ENCODE results near the gene SLC25A43. TPM values are rescaled to one million over a fixed set of nuclear protein-coding genes. Genes with fewer than 3 reads are reported as not detected.
"Not testable (repeated sequence)": the region's sequence is repeated elsewhere in the genome, so short reads cannot be mapped to it uniquely, and the experiment has no call there.

Gene SLC25A43
- 20.3 TPM for total RNA-seq

DNA sequence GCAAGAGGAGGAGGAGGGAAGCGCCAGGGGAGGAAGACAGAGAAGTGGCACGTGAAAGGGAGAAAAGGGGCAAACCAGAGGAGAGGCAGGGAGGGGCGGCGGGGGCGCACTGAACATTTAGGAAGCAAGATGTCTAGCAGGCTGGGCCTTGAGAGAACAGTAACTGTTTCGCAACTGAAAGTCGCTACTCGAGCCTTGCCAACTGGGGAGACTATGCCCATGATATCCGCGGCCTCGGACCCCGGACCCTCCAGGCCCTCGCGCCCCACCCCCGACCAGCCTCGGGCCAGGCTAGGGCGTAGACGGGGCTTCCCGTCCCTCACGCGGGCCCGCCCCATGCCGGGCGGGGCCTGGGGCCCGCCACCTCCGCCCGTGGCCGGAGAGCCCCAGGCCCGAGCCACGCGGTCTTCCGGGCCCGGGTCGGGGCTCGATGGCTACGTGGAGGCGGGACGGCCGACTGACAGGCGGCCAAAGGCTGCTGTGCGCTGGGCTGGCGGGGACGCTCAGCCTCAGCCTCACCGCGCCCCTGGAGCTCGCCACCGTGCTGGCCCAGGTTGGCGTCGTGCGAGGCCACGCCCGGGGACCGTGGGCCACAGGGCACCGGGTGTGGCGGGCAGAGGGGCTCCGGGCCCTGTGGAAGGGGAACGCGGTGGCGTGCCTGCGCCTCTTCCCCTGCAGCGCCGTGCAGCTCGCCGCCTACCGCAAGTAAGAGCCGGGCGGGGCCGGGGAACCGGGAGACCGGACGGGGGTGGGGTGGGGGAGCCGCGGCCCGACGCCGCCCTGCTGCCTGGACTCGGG lies at the start of gene SLC25A43:
Gene SLC25A43 (plus strand): TSS at position 363 of the 798 bp plus-strand sequence. CDS start 68 bp downstream, at position 431.
- DNase-seq (ENCODE audit: low spot score): peak; percentile 64
- intact Hi-C loops (cut with DNase I): no loop called here
- peak; percentile 91 for ATAC-seq

DNA sequence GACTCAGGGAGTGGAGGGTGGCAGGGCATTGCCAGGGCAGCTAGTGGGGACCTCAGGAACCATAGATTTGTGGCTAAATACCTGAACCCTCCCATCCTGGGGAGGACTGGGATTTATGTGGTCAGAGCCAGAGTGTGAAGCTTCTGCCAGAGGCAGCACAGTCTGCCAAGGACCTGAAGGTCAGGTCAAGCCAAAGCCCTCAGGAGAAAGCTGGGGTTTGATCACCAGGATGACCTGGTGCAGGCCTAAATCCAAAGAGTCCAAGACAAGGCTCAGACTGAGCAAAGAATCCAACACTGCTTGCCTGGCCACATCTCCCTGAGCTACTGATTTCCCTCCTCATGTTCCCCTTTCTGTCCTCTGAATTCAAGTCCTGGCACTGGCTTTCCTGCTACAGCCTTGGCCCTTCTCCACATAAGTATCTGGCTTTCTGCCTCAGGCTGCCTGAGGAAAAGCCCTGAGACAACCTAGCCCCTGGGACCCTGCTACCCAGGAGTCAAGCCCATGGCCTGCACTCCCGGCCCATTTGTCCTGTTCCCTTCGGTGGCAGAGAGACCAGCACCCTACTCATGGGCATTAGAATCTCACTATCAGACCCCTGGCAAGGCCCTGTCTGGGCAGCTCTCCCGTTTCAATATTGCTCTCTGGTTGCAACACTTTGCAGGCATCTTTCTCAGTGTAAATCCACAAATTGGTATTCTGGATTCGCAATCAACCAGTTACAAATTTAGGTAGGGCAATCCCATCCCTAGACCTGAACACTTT lies 39.3 kb upstream of the SLC25A43 start:
- peak; percentile 60 for ATAC-seq
- intact Hi-C loops (cut with DNase I): no loop called here
- DNase-seq (ENCODE audit: low spot score): no peak

DNA sequence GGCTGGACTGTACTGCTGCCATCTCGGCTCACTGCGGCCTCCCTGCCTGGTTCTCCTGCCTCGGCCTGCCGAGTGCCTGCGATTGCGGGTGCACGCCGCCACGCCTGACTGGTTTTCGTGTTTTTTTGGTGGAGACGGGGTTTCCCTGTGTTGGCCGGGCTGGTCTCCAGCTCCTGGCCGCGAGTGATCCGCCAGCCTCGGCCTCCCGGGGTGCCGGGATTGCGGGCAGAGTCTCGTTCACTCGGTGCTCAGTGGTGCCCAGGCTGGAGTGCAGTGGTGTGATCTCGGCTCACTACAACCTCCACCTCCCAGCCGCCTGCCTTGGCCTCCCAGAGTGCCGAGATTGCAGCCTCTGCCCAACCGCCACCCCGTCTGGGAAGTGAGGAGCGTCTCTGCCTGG lies 37.7 kb upstream of the SLC25A43 start:
- intact Hi-C loops (cut with DNase I); ATAC-seq; DNase-seq (ENCODE audit: low spot score): not testable (repeated sequence)

- intact Hi-C loops (cut with DNase I); ATAC-seq; DNase-seq (ENCODE audit: low spot score): not testable (repeated sequence)
Measured at GRCh38 chrX:119362074-119362473, 37.1 kb upstream of the SLC25A43 start.

DNA sequence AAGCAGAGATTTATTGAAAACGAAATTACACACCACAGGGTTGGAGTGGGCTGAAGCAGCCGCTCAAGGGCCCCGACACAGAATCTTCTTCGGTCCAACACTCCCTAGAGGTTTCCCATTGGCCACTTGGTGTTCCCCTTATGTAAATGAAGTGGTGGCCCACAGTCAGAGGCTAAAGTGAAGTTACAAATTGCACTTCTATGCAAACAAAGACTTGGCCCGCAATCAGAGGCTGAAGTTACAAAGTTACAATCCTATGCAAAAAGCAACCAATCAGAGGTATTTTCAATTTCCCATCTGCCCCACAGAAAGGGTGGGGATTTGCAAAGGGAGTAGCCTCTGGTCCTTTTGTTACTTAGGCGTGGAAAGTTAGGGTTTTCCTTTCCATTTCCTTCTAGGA lies 35.7 kb upstream of the SLC25A43 start:
- intact Hi-C loops (cut with DNase I): no loop called here
- DNase-seq (ENCODE audit: low spot score) (no peak), ATAC-seq (no peak)

- DNase-seq (ENCODE audit: low spot score); ATAC-seq; intact Hi-C loops (cut with DNase I): not testable (repeated sequence)
Measured at GRCh38 chrX:119371861-119372260, 27.3 kb upstream of the SLC25A43 start.

GRCh38 chrX:119374736-119375135 lies 24.4 kb upstream of the SLC25A43 start:
- no peak for DNase-seq (ENCODE audit: low spot score)
- intact Hi-C loops (cut with DNase I): no loop called here
- ATAC-seq: no peak

- no peak for ATAC-seq
- DNase-seq (ENCODE audit: low spot score): no peak
- intact Hi-C loops (cut with DNase I): no loop called here
Measured at GRCh38 chrX:119375561-119375960, 23.6 kb upstream of the SLC25A43 start.

GRCh38 chrX:119376312-119376711 lies 22.8 kb upstream of the SLC25A43 start:
- ATAC-seq: no peak
- intact Hi-C loops (cut with DNase I): no loop called here

DNA sequence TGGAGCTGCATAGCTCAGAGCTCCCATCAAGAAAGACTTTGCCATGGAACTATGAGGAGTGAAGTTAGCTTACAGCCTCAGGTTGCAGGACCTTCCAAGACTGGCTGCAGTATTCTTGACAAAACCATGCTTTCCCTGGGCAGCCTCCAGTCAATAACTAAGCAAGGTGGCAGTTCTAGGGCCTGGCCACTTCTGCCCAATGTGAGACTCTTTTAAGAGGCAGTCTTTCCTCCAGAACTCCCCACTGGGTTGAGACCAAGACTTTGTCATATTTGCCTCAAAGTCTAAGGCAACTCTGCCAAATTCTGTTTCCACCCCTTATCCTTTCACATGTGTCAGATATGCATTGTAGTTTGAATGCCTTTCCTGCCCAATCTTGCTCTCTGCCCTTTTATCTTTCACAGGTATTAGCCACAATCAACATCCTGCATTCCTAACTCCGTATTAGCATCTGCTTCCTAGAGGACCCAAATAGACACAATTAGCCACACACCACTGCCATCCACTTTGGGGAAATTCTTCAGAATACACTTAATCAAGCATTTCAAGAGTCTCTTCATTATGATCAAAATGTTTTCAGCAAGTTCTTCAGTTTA lies 17.7 kb upstream of the SLC25A43 start:
- intact Hi-C loops (cut with DNase I): no loop called here
- ATAC-seq (no peak), DNase-seq (ENCODE audit: low spot score) (no peak)

More at GRCh38 chrX:119376312-119376711, 22.8 kb upstream of the SLC25A43 start:
- no peak for DNase-seq (ENCODE audit: low spot score)

DNA sequence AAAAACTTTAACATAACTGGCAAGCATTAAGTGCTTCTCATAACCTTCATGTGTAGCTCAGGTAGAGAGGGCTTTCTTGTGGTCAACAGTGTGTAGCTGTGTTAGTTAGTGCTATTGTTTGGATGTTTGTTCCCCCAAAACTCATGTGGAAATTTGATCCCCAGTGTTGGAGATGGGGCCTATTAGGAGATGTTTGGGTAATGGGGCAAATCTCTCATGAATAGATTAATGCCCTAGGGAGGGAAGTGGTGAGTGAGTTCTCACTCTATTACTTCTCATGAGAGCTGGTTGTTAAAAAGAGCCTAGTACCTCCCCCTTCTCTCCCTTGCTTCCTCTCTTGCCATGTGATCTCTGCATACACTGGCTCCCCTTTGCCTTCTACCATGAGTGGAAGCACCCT lies 16.5 kb upstream of the SLC25A43 start:
- DNase-seq (ENCODE audit: low spot score): no peak
- no peak for ATAC-seq
- intact Hi-C loops (cut with DNase I): no loop called here

GRCh38 chrX:119386685-119387084 lies 12.5 kb upstream of the SLC25A43 start:
- ATAC-seq; intact Hi-C loops (cut with DNase I); DNase-seq (ENCODE audit: low spot score): not testable (repeated sequence)

- intact Hi-C loops (cut with DNase I); ATAC-seq; DNase-seq (ENCODE audit: low spot score): not testable (repeated sequence)
Measured at GRCh38 chrX:119387426-119387825, 11.7 kb upstream of the SLC25A43 start.

GRCh38 chrX:119389214-119389613 lies 9.9 kb upstream of the SLC25A43 start:
- intact Hi-C loops (cut with DNase I): no loop called here

DNA sequence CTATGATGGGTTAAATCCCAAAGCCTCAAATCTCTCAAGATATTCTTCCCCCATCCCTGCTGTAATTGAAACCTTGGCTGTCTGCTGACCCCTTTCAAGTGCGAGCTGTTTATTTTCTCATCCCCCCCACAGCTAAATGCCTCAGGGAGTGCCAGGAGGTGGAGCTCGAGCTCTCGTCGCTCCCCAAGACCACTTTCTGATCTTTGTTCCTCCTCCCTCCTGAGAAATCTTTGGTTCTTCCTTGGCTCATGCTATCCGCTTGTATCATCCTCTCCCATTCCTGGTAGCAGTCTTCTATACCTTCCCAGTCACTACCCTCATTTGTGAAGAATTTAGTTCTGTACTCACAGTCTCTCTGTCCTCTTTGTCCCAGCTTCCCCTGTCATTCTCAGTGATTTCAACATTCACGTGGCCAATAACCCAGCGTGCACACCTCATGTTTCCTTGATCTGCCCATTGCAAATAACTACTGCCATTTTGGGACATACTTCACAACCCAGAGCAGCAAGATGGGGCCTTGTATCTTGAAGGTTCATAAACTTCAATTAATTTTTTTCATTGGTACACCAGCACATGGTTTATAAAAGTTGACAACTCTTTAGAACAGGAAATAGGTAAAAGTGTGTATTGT lies 9.2 kb upstream of the SLC25A43 start:
- ATAC-seq (no peak), DNase-seq (ENCODE audit: low spot score) (no peak)
- intact Hi-C loops (cut with DNase I): no loop called here

More at GRCh38 chrX:119389214-119389613, 9.9 kb upstream of the SLC25A43 start:
- DNase-seq (ENCODE audit: low spot score) (no peak), ATAC-seq (no peak)

DNA sequence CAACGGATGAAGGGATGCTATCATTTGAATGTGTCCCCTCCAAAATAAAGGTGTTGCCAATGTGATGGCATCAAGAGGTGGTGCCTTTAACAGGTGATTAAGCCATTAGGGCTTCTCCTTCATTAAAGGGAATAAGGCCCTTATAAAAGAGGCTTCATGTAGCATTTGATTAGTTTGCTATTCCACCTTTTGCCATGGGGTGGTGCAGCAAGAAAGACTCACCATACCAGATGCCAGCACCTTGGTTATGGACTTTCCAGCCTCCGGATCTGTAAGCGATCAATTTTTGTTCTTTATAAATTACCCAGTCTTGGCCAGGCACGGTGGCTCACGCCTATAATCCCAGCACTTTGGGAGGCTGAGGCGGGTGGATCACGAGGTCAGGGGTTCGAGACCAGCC lies 7.9 kb upstream of the SLC25A43 start:
- ATAC-seq: no peak

GRCh38 chrX:119393144-119393543 lies 6.0 kb upstream of the SLC25A43 start:
- DNase-seq (ENCODE audit: low spot score) (no peak), ATAC-seq (no peak)
- intact Hi-C loops (cut with DNase I): no loop called here

More for the DNA sequence above, 7.9 kb upstream of the SLC25A43 start:
- intact Hi-C loops (cut with DNase I): no loop called here
- DNase-seq (ENCODE audit: low spot score): no peak

DNA sequence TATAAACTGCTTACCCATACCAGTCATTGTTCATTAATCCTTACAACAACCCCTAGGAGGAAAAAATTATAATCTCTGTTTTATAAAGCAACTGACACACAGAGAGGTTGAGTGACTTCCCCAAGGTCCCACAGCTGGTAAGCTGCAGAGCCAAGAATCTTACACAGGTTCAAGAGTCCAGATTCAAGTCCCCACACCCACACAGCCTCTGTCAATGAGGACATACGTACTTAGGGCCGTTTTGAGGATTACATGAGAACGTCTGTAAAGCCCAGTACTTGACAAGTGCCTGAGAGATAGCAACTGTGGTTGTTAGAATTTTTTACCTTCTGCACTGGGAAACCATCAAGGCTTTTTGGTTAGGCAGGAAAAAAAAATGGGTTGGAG lies 556 bp upstream of the SLC25A43 start:
- intact Hi-C loops (cut with DNase I): no loop called here
- ATAC-seq (no peak), DNase-seq (ENCODE audit: low spot score) (no peak)

DNA sequence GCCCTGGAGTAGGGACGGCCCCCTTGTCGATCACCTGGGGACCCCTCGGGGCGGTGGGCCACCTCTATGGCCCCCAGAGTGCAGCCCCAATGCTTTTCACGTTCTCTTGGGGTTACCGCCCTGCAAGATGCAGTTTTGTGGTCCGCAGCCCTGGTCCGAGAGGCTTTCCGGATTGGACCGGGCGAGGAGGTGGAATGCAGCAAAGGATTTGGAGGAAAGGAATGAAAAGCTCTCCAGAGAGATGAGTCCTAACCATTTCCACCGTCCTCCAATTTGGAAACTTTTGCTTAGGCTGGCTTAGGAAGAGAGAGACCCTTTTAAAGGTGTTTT lies 601 bp downstream of the SLC25A43 start:
- DNase-seq (ENCODE audit: low spot score) (no peak), ATAC-seq (peak; percentile 51)
- intact Hi-C loops (cut with DNase I): no loop called here
